Measurements from ENCODE around the gene SARDH. TPM values are rescaled to one million over a fixed set of nuclear protein-coding genes. Genes with fewer than 3 reads are reported as not detected.

SARDH gene
- total RNA-seq, 4 donors from 2014 or later, result 0.34 to 0.88 (median 0.57) TPM; not detected in 1

DNA sequence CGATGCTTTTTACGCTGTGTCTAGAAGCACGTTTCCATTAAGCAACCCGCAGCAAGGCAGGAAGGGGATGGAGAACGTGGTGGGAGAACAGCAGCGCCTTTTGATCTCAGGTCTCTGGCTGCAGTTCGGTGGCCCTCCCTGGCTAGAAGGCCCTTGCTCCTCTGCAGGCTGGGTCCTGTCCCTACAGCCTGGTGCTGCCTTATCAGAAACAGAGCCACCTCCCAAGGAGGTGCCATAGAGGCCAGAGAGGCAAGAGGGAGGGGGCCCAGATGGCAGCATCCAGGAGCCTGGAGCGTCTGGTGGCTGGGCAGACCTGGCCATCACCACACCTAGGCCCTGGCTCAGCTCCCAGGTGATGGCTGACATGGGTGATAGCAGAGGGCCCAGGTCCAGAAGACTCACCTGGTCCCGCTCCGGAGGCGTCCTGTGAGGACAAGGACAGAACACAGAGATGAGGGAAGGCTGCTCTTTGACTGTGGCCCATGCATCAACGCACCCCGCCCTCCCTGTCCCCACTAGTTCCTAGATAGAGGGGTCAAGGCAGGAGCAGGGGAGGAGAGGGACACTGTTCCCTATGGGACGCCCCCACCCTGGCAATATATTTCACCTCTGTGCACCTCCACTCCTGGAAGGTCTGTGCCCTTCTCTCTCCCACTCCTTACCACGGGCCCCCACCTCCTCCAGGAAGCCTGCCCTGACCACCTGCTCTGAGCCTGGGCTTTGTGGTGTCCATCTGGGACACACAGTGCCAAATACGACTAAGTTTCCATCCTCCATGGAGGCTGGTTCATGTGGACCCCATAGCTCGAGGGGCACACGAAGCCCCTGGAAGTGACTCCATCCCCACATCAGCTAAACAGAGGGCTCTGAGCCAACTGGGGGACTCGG, 41.6 kb upstream of the SARDH start:
- no peak for TF ChIP-seq CTCF (IDR thresholded peaks at IDR 0.05; ENCODE audit: low read depth)

DNA sequence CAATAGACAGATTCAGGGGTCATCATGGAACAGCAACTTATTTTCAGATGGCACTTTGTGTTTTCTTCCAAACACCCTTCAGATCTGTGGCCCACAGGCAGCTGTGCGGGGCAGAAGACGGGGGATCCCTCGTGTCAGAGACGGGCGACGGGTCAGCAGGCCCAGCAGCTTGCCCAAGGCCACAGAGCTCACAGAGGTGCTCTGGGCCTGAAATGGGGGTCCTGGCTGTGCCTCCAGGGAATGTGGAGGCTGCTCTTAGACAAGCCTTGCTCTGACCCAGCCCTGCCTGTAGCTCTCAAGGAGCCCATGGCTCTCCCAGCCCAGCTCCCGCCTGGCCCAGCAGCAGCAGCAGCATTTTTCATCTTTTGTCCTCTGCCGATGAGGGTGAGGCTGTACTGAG, 40.9 kb upstream of the SARDH start:
- no peak for TF ChIP-seq CTCF (IDR thresholded peaks at IDR 0.05; ENCODE audit: low read depth)

GRCh38 chr9:133778336-133779013, 40.3 kb upstream of the SARDH start:
- TF ChIP-seq CTCF (IDR thresholded peaks at IDR 0.05; ENCODE audit: low read depth), result no peak

DNA sequence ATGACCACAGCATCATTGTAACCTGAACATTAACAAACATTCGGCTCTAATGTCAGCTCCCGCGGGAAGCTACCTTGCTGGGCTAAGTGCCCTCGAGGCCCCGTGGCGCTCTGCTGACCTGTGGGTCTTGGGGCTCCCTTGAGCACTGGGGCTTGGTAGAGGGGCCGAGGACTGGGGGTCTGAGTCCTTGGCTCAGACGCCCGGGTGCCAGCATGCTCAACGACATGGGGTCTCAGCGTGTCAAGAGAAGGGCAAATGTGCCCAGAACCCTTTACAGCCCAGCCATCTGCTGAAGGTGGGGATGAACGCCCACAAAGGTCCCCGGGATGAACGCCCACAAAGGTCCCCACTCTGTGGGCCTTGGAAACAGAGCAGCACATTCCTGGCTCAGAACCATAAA, 39.7 kb upstream of the SARDH start:
- no peak for TF ChIP-seq CTCF (IDR thresholded peaks at IDR 0.05; ENCODE audit: low read depth)

GRCh38 chr9:133777068-133777791, 39.1 kb upstream of the SARDH start:
- no peak for TF ChIP-seq CTCF (IDR thresholded peaks at IDR 0.05; ENCODE audit: low read depth)

DNA sequence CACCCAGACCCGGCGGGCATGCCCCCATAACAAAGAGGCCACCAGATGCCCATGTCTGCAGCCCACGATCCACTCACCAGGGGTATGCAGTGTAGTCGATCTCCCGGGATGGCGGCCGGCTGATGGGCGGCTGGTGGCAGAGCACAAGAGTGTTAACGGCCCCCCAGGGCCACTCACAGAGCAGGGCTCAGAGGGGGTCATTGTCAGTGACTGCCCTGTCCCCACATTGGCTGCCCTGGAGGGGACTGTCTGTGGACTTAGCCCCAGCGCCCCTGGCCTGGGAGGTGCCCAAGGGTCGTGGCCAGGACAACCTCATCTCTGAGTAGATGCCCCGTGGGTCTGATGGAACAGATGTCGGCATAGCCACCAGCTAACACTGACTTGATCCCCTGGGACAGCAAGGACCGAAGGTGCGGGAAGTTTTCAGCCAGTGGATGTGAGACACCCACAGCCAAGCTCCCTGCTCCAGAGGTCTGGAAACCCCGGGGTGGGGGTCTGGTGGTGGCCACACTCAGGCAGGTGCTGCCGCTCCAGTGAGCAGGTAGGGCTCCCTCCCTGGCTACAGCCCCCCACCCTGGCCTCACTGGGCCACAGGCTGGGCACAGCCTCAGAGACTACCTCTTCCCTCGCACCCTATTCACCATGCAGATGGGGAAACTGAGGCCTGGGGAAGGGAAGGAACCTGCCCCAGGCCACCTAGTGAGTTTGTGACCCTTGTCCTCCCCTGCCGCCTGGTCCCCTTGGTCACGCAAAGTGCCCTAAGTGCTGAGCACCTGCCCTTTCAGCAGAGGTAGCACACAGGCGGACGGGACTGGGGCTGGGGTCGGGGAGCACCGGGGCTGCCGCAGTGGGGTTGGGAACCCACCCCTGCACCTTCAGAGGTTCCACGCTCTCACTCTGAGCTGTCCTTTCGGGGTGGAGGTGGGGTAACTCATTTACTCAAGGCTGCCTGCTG, 38.1 kb upstream of the SARDH start:
- no peak for TF ChIP-seq CTCF (IDR thresholded peaks at IDR 0.05; ENCODE audit: low read depth)

Measured in subcutaneous adipose tissue (tissue), 4 donors.